HG02938 (cell line): ENCODE results near the gene LBH.

ENCODE experiments used
- ATAC-seq: cut with Tn5 transposase; IDR thresholded peaks from one replicate; pipeline ENCODE4 v1.9.1; 2021; ENCODE audit warnings: mild to moderate bottlenecking, moderate library complexity; ENCODE audit not compliant: unreplicated experiment

The LBH gene

DNA sequence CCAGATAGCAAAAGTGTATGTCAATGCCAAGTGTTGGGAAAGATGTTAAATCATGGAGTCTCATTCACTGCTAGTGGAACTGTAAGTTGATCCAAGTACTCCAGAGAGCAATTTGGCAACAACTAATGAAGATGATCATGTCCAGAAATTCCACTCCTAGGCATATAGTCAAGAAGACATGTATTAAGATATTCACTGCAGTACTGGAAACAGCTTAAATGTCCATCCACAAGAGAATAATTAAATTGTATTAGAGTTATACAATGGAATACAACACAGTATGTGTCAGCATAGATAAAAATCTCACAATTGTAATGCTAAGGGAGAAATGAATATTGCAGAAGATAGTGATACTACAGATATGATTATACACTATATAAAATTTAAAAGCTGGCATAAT lies 15.2 kb upstream of the LBH start:
- ATAC-seq: no peak

DNA sequence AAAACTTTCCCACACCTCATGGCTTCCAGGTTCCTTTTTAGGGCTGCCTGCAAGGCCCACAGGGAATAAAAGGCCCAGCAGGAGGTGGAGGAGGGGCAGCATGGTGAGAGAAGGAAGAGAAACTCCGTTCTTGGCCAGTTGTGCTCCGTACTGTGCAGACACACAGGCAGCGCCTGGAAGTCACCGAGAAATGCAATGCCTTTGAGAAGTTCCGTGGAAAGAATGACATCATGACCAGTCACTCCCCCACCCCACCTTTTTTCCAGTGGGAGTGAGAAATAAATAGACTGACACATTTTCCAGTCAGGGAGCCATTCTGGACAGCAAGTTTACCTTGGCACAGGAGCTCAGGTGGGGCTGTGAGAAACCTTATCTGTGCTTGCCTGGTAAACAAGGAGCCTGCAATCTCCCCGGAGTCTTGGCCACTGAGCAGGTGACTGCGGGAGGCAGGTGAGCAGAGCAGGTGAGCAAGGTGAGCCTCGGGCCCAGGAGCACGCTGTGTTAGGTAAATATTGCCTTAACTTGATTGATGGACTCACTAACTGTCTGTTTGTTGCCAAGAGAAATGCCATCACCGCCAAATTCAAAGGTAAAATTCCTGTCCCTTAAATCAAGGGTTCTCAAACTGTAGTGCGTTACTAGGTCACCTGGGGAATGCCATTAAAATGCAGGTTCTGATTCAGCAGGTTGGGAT lies 13.5 kb upstream of the LBH start:
- no peak for ATAC-seq

DNA sequence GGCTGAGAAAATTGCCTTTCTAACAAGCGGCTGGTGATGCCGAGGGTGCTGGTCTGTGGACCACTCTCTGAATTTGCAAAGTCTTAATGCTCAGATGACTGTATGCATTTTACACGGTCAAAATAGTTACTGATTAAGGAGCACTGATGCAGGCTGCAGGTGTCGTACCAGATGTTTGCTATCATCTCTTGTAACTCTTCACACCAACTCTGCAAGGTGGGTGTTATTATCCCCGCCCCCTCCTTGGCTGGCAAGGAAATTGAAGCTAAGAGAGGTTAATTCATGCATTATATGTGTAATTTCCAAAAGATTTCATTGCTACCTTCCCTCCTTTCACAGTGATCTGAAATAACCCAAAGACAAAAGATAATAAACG lies 13.0 kb upstream of the LBH start:
- no peak for ATAC-seq

DNA sequence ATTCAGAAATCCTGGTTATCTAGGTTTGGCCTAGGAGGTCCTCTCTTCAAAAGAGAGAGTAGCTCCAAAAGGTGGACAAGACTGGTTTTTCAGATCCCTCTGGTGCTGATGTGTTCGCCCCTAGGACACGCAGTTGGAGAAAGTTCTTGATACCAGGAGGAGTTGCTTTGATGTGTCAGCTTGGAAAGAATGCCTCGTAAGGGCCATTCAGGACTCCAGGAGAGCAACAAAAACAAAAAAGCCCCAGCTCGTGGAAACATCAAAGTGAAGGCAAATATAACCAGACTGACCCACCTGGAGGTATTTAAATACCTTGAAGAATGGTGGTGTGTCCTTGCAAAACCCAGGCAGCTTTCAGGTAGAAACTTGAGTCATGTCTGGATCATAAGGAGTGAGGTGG lies 12.5 kb upstream of the LBH start:
- ATAC-seq: no peak

- no peak for ATAC-seq
Observed at GRCh38 chr2:30219886-30220875, 11.2 kb upstream of the LBH start.

- no peak for ATAC-seq
Observed at GRCh38 chr2:30221531-30221930, 9.8 kb upstream of the LBH start.

DNA sequence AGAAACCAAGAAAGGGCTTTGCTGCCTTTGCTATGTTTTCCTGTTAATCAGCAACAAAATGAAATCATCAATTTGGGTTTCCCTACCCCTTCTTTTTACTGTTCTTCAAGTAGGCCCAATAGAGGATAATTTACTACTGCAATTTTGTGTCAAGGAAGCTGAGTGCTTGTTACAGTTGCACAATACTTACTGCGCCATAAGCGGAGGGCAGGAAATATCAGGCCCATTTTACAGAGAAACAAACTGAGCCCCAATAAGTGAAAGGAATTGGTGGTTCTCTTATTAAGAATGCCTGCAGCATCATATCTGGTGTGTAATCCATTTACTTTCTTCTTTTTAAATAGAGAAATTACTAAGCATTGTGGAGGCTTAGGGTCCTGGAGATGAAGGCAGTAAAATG lies 9.3 kb upstream of the LBH start:
- ATAC-seq: no peak

DNA sequence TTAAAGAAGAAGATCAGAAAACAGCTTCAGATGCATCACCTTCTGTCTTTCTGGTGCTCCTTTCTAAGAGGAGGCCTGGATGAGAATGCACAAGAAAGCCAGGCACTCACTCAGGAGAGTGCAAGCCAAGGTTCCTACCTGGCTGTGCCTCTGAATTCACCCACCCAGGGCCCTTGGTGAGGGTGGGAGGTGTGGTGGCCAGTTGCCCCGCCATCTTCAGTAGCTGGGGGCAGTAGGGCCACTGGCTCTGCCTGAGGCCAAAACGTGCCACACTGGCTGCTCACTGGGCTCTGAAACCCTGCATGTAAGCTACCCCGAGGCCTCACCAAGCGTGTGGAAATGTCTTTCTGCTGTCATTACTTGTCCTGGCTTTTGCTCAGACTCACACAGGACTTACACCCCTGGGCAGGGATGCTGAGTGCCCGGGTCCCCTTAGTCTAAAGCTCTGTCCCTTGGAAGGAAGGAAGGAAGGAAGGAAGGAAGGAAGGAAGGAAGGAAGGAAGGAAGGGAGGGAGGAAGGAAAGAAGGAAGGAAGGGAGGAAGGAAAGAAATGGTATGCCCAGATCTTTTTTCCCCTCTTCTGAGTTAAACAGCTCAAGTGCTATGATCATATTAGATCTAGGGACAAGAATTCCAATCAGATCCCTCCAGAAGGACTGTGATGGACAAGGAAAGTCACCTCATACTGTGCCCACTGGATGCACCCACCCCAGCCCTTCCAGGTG lies 8.5 kb upstream of the LBH start:
- no peak for ATAC-seq

DNA sequence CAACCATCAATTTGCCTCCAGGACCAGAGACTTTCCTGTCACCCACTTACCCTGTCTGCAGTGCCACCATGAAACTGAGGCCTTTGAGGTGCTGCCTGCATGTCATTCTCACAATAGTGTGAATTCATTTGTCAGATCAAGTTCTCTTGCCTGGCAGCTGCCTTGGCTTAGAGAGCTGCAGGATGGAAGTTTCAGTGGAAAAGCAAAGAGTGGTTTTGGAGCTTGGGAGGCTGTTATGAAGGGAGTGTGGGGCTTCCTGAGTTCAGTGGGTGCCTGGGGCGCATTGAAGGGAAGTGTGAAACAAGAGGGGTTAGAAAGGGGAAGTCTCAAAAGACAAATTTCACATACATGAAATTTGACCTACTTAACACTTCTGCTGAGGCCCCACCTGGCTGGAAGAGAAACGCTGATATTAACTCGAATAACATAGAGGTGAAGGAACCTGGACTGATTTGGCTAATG lies 7.9 kb upstream of the LBH start:
- ATAC-seq: peak; percentile 64

DNA sequence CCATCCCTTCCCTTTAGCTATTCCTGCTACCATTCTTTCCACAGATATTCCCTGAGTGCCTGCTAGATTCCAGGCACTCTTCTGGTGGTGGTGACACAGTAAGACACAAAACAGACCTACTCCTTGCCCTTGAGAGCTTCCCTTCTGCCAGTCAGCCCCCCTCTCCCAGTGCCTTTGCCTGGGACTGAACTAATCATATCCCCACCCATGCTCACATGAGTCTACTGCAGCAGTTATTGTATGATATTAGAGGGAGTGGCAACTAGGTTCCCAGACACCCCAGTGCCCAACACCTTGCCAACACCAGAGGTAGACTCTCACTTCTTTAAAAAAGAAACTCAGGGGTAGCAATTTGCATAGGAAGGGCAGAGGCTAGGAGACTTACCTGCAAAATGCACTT lies 7.2 kb upstream of the LBH start:
- no peak for ATAC-seq

GRCh38 chr2:30225131-30225762 lies 6.1 kb upstream of the LBH start:
- ATAC-seq: peak; percentile 43

GRCh38 chr2:30226144-30227032 lies 4.9 kb upstream of the LBH start:
- ATAC-seq: peak; percentile 38

GRCh38 chr2:30229596-30229995 lies 1.7 kb upstream of the LBH start:
- ATAC-seq: no peak

GRCh38 chr2:30230497-30231211 lies 680 bp upstream of the LBH start:
- ATAC-seq: peak; percentile 17

DNA sequence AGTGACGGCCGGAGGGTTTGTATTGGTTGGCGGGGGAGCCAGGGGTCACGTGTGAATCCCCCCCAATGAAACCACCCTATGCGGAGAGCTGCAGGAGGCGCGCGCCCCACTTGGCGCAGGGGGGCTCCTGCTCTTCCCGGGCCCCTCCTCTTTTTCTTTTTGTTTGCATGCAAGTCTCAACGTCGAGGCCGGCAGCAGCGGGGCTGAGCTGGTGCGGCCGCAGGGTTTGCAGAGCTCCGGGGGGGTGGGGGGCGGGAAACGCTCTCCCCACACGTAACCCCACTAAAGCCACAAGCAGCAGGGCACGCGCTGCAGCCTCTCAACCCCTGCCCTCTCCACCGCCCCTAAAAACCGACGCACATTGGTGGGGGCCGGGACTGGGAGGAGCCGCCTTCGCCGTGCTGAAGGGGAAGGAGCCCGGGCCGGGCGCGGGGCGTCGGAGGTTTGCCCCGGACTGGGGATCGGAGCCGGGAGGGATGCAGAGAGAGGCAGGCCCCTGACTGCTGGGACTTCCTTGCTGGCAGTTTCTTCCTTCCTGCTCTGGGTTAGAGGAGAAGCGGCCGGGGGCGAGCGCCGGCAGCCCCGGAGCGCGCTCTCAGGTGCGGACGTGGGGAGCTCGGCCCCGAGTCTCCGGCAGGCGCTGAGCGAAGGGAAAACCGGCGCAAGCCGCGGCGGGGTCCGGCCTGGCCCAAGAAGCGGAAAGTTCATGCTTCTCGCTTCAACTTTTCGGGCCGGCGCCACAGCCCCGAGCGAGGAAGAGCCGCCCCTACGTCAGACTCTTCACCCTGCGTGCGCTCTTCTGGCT lies 864 bp downstream of the LBH start:
- ATAC-seq: peak; percentile 24

DNA sequence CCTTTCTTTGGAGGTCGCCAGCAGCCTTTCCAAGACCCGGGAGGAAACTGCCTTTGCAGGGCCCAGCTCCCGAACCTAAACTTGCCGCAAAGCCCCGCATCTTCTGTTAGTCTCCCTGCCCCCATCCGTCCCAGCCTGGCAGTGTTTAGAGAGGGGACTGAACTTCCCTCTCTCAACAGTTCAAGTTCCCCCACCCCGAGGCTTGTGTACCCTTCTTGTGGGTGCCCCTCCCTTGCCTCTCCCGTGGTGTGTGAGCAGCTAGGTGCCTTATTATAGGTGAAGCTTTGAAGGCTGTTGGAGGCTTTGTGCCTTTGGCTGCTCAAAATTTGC lies 1.4 kb downstream of the LBH start:
- peak; percentile 7 for ATAC-seq

DNA sequence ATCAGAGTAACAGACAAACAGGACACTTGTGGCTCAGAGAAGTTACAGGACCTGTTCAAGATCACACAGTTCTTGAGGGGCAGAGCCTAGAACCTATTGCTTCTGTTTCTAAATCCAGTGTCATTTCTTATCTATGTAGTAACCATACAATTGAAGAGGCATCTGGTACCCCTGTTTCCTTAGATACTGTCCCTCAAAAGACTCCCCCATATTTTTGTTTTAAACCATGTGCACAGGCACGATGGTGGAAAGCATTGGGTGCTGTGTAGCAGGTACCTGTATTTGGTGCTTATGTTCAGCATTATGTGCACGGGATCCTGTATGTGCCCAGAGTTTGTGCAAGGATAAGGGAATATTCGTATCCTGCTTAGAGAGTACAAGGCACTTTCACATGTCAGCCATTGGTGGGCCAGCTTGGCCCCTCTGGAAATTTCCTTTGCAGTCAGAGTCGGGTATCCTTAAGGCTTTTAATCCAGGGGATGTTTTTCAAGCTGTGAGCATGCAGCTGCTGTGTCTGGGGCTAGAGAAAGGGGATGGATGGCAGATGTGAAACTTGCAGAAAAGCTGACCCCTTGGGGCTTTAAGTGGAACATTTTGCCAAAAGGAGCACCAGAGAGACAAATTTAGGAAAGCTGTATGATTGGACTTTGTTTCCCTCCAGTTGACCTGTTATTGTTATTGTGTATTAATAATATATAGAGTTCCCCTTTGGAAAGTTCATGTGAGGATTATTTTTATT lies 2.1 kb downstream of the LBH start:
- ATAC-seq: no peak
